Stimulated activated naive CD4-positive, alpha-beta T cell treated with Interleukin-2 at 50 U/mL for 16 hours (primary cell): ENCODE results near the gene PRND.
"Not testable (repeated sequence)": the region's sequence is repeated elsewhere in the genome, so short reads cannot be mapped to it uniquely, and the experiment has no call there.

Source experiments
- DNase-seq: peaks from one replicate; lab custom pipeline; 2025; lab: John Stamatoyannopoulos, UW

Gene PRND

DNA sequence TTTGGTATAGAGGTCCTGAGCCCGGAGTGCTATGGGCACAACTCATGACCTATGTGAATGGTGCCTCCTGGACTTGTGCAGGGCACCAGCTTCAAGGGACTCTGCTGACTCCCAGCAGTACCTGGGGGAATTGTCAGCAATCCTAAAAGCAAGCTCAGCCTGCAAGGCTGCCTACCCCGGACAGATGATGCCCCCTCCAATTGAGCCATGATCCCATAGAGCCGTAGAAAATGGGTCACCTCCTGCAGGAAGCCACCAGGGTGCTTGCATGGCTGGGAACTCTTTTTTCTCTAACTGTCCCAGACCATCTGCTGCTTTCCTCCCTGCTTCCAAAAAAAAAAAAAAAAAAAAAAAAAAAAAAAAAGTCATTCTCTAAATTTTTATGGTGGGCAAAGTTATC is 12.9 kb upstream of the PRND start:
- DNase-seq, result no peak

- DNase-seq, result no peak
Observed at GRCh38 chr20:4709261-4710105, 12.2 kb upstream of the PRND start.

- no peak for DNase-seq
Observed at GRCh38 chr20:4710106-4710475, 11.6 kb upstream of the PRND start.

GRCh38 chr20:4711511-4711910 is 10.2 kb upstream of the PRND start:
- DNase-seq, result no peak

GRCh38 chr20:4713401-4713800 is 8.3 kb upstream of the PRND start:
- DNase-seq, result no peak

- DNase-seq, result no peak
Observed at GRCh38 chr20:4714818-4715217, 6.9 kb upstream of the PRND start.

GRCh38 chr20:4717816-4718570 is 3.7 kb upstream of the PRND start:
- no peak for DNase-seq

- DNase-seq, result no peak
Observed at GRCh38 chr20:4719190-4719589, 2.5 kb upstream of the PRND start.

GRCh38 chr20:4720041-4720976 is 1.4 kb upstream of the PRND start:
- peak; percentile 62 for DNase-seq

- no peak for DNase-seq
Observed at GRCh38 chr20:4720977-4721349, 746 bp upstream of the PRND start.

GRCh38 chr20:4722571-4722970 is 862 bp downstream of the PRND start:
- DNase-seq, result no peak

DNA sequence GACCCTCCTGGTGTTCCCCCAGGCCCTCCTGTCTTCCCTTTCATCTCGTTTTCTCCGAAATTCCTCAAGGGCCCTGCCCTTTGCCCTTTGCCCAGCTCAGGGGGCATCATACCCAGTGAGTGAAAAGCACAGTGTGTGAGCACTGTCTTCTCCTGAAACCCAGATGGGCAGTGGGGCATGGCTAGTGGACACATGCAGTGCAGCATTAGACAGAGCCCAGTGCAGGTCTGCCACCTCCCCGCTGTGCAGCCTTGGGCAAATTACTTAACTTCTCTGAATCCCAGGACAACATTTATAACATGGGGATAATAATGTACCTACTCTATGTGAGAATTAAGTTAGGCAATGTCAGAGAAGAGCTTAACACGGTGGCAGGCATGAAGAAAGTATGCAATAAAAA is 1.3 kb downstream of the PRND start:
- DNase-seq, result no peak

GRCh38 chr20:4723553-4723952 is 1.8 kb downstream of the PRND start:
- DNase-seq, result not testable (repeated sequence)

GRCh38 chr20:4724459-4725262 is 3.0 kb downstream of the PRND start:
- DNase-seq, result no peak

- no peak for DNase-seq
Observed at GRCh38 chr20:4725263-4725550, 3.5 kb downstream of the PRND start.

DNA sequence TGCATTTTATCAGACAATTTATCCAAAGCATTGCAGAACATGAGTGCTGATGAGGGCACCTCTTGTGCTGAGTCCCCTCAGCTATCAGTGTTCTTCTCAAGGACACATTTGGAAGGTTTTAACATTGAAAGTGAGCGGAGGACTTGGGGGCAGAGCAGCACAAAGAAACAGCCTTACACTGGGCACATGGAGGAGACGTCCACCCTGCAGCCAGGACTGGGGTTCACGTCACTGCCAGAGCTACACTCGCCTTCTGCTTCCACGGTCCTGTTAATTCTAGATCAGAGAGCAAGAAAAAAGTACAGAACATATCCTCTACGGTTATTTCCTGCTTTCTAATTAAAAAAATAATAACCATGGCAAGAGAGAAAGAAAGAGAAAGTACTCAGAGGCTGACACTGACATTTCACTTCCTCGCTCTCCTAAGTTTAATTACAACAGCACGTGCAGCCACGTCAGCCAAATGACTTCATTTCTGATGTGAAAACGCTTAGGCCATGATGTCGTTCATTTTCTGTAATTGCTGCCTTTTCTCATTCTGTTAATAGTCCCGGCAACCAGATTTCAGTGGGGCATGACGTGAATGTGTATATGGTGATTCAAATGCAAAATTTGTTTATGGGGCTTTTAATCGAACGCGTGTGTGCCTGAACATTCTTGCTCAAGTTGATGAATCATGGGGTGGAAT is 5.1 kb downstream of the PRND start:
- DNase-seq, result peak; percentile 8

- no peak for DNase-seq
Observed at GRCh38 chr20:4728120-4728760, 6.5 kb downstream of the PRND start.

DNA sequence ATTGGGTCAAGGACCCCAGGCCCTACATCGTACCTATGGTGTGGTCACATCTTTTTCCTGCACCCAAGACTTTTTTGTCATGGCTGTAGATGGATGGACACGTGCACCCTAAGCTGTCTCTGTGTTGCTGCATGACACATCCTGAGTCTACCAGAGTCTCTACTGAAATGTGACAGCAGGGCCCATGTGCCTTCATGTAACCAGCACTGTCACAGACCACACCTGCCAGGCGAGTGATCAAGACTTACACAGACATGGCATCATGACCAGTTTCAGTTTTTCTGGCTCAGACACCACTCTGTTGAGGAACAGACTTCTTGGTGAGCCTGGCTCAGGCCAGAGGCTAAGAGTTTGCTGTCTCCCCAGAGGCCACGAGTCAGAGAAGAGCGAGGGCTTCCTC is 7.6 kb downstream of the PRND start:
- no peak for DNase-seq

- DNase-seq, result no peak
Observed at GRCh38 chr20:4730780-4731179, 9.1 kb downstream of the PRND start.

DNA sequence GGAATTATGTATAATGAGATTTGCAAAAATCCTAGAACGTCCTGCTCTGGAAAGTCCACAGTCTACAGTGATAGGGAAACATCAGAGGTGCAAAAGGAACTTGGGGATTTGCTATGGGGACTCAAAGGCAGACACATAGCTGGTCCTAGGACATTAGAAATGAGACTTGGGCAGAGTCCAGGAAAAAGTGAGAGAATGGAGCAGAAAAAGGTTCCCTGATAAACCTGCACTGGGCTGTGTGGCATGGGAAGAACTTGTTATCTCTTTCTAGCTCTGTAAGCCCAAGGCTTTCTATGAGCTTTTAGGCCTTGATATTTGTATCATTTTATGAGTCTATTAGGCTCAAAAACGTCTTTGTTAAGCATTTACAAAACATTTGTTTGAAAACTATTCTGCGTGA is 15.2 kb downstream of the PRND start:
- DNase-seq, result no peak
